ENCODE data around the gene TBRG4.

Gene TBRG4

DNA sequence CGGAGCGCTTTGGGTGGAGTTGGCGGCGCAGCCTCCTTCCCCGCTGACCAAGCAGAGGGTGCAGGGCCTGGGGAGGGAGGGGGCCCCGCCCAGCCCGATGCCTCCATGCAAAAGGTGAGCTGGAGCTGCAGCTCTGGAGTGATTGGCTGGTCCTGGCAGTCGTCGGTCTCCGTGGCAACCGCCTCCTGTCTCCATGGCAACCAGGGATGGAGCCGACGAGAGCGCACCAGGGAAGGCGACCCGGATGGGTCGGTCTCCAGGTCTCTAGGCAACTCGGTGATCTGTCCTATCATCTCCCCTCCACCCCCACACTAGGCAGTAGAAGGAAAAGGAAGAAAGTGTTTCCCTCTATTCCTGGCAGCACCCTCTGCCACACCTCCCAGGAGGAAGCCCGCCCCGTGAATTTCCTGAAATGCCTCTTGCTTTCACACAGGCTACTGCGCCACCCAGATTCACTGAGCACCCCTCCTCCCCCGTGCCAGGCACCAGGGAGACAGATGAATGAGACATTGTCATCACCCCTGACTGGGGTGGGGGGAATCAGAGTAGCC, 22.1 kb downstream of the TBRG4 start:
- no peak for DNase-seq (ENCODE audit: low read depth, low spot score)

DNA sequence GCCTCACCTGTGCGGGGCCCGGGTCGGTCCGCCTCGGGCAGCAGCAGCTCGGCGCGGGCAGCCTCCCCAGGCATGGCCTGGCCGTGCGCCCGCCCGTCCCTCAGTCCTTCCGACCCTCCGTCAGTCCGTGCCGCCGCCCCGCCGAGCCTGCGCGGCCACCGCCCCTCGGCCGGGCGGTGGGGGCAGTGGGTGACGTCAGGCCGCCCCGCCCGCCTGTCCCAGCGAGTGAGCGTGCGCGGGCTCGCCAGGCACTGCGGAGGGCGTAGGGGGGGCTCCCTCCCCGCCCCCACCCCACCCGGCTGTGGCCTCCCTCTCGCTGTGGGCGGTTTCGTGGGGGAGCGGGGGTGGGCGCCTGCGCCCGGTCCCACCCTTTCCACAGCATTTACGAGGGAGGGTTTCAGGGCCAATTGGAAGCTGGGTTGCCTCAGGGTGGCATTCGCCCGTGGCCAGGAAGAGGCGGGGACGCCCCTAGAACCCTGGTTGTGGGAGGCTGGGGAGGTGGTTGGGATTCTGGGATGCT, 22.6 kb downstream of the TBRG4 start, which contains the start of gene NACAD:
Gene NACAD (minus strand): TSS at position 149 of the 520 bp plus-strand sequence. CDS start 75 bp downstream, at position 74.
- DNase-seq (ENCODE audit: low read depth, low spot score), result no peak

DNA sequence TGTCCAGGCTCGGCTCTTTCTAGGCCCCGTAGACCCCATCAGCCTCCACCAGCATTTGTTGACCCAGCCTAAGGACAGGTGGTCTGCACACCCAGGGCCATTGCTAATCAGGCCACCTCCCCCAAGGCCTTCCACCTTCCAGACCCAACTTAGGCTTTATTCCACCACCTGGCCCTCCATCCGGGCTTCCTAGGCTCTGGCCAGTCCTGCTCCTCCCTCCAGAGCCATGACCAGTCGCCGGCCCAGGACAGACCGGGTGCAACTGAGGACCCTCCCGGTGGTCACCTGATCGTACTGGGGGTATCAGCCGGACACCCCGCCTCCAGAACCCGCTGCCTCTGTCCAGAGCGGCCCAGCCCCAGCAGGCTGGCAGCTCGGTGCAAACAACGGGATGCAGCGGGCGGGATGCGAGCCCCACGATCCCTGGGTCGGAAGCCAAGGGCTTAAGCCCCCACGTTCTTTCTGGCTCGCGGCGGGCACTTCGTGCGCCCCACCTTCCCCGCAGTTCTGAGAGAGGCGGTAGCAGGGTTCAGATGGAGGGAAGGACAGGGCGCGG, 23.3 kb downstream of the TBRG4 start:
- DNase-seq (ENCODE audit: low read depth, low spot score), result no peak

DNA sequence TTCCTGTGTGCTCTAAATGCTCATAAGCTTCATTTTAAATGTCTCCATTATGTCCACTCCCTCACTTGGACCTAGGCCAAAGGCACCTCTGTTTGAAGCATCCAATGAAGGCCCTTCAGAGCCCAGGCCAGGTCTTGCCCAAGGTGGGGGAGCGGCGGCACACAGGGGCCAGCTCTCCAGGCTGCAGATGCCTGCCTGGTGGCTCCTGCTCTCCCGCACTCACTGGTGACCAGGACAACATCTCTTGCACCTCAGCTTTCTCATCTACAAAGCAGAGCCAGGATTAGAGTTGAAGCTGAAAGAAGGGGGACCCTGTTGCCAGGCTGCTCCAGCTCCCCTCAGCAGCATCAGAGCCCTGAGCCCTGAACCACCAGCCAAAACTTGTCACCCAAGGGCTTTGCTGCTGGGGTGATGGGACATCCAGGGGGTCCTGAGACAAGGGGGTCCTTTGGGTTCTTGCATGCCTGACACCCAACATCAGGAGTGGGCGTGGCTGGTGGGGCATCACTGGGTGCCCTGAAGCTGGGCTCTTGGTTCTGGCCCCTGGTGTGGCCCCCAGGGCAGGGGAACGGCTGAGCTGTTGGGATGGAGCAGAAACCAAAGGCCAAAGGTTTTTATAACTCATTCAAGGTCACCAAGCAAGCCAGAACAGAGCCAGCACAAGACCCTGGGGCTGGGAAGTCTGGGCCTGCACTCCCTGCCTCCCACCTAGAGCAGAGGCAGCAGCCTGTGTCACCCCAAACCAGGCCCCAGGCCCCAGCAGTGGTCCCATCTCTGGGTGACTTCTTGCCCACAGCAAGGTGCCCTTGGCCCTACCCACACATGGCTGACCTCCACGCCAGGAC, 24.0 kb downstream of the TBRG4 start:
- DNase-seq (ENCODE audit: low read depth, low spot score), result no peak

DNA sequence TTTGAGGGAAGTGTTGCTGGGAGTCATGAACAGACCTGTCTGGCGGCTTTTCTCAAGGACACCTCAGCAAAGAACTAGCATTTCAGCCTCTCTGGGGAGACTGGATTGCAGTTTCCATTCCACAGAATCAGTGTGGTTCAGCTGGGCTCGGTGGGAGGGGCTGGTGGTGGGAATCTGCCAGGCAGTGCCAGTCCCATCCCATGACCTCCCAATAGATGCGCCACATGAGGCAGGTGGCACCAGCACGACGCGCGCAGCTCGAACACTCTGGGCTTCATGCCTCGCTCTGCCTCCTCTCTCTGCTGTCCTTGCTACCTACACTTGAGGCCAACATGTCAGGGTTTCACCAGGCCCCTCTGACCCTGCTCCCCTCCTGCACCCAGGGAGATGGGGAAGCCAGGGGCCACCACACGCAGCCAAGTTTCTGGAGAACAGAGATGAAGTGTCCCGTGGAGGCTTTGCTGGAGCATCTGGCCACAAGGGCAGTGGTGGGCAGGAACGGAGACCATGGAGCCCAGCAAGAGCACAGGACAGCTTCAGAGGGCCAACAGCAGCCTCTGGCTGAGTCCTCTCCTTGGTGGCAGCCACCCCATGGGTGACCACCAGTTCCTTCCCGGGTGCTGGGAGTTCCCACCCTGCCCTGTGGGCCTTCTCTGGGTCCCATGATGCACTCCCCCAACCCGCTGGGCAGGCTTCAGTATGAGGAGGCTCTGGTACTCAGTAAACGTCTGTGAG, 25.0 kb downstream of the TBRG4 start:
- no peak for DNase-seq (ENCODE audit: low read depth, low spot score)

DNA sequence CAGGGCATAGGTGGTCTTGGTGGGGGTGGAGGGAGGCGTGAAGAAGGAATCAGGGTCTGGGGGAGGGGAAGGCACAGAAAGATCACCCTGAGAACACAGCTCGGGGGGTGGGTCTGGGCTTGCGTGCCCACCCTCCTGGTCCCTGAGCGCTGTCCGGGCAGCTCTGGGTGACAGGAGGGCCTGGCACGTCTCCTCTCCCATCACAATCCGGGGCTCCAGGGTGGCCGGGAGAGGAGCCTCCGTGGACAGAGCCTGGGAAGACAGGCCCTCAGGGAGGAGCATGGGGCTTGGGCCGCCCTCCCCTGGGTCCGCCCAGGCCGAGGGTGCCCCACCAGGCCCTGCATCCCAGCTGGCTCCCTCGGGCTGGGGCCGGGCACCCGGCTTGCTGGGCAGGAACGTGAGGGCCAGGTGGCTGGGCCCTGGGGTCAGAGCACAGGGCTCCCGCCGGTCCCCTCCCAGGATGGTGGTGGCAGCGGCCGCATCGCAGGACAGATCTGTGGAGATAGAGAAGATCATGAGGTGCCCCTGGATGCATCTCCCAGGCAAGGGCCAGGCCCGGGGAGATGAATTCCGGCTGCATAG, 25.8 kb downstream of the TBRG4 start:
- DNase-seq (ENCODE audit: low read depth, low spot score), result no peak

DNA sequence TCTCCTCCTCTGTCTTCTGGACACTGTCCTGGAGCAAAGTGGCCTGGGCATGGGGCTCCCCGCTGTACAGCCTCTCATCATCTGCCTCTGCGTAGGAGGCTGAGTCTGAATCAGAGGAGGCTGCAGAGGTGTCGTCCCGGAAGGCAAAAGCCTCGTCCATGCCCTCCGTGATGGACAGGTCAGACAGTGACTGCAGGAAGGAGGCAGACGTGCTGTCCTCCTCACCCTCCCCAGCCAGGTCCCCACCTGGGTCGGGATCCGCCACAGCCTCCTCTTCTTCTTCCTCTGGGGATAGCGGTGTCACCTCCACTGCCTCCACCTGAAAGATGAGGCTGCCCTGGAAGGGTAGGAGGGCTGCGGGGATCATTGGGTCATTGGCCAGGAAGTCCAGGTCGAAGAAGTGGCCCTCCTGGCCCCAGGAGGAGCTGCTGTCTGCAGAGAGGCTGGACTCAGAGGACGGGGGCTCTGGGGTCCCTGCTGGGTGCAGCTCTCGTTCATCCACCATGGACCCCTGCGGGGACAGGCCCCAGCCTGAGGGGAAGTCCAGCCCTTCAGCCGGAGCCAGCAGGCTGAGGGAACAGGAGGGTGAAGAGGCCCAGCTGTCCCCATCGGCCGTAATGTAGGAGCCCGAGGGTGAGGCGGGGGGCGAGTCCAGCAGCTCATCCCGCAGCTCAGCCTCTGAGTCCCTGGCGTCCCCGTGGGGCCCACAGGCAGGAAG, 26.4 kb downstream of the TBRG4 start:
- no peak for DNase-seq (ENCODE audit: low read depth, low spot score)

DNA sequence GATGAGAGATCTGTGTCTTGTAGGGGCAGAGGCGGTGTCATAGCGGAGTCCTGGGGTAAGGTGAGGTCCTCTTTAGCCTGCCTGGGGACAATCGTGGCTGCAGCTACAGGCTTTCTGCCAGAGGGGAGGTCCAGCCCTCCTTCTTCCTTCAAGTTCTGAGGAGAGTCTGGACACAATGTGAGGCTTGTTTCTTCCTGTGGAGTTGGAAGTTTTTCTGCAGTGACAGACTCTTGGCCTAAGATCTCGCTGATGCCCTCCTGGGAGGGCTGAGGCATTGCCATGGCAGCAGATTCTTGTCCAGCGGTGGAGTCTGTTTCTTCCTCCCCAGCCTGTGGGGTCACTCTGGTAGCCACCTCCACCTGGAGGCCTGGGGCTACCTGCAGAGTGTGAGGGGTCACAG, 27.2 kb downstream of the TBRG4 start:
- DNase-seq (ENCODE audit: low read depth, low spot score), result no peak

DNA sequence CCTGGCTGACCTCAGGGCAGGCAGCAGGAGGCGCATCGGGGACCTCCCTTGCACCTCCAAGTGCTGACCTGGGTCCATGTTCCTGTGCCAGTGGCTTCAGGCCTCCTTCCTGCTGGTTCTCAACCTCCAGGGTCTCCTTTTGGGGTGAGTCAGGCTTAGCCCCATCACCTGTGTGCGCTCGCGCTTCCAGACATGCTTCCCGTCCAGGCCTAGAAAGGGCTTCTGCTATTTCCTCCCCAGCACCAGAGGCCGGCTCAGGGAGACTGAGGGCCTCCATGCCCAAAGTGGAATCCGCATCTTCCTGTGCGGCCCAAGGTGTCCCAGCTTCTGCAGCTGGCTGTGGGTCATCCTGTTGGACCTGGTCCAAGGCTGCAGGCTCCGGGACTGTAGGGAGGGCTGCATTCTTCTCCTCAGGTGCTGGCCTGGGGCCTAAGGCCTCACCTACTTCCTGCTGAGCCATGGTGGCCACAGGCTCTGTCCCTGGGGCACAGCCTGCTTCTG, 28.6 kb downstream of the TBRG4 start:
- no peak for DNase-seq (ENCODE audit: low read depth, low spot score)

DNA sequence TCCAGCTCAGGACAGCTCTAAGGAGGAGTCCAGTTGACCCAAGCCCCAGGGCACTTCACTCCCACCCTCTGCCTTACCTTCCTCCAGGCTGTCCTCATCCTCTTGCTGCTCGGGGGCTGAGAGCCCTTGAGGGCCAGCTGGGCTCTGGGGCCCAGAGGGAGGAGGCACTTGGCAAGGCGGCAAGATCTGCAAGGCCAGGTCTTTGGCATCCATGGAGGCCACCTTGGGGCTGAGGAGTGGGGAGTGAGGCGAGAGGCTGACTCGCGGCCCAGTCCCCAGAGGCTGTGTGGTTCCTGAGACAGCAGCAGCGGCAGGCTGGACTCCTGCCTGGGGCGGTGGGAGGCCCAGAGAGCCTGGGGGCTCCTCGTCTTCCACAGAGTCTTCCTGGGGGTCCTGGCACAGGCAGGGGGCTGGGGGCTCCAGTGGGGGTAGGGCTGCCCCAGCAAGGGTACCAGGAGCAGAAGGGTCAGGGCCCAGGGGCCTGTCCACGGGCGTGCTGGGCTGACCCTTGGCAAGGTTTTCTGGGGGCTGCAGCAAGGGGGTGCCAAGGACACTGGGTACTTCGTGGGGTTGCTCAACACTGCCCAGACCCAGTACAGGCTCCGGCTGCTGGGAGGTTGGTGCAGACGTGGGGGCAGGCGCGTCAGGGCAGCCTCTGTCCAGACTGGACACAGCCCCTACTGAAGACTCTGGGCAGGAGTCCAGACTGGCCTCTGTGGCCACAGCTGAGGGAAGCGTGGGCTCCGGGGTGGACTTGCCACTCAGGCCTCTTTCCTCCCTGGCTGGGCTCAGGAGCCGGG, 29.3 kb downstream of the TBRG4 start:
- DNase-seq (ENCODE audit: low read depth, low spot score), result no peak

DNA sequence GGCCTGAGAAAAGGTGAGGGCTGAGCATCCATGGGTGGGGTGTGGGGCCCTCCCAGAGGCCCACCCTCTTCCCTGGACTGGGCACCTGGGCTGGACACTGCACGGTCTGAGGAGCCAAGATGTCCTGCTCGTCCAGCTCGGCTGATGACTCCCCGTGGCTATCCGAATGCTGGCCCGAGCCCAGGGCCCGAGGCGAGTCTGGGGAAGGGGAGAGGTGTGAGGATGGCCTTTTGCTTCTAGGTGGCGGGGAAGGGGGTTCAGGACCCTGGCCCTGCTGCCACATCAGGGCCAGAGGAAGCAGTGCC, 29.9 kb downstream of the TBRG4 start:
- DNase-seq (ENCODE audit: low read depth, low spot score), result no peak

DNA sequence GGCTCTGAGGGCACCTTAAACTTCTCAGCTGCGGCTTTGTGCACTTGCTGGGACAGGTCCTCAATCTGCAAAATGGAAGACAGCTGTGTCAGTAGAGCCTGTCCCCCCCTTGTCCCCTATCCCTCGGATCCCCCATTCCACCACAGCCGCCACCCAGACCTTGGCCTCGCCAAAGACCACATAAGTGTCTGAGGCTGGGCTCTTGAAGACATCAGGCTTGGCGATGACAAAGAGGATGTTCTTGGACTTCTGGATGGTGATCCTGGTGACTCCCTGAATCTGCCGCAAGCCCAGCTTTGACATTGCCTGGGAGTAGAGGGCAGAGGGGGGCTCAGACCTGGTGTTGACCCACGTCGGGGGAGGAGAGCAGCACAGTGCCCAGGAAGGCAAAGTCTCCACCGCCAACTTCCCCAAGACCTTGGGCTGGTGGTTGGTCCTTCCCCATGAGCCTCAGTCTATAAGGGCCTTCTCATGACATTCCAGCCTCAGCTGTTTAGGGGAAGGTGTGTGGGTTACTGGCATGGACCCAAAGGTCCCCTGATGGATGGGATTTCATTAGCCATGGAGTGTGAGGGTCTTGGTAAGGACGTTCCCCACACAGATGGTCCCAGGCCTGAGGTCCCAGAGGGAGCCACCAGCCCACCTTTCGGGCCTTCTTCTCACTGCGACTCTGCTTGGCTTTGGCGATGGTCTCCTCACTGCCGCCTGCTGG, 30.4 kb downstream of the TBRG4 start:
- no peak for DNase-seq (ENCODE audit: low read depth, low spot score)

DNA sequence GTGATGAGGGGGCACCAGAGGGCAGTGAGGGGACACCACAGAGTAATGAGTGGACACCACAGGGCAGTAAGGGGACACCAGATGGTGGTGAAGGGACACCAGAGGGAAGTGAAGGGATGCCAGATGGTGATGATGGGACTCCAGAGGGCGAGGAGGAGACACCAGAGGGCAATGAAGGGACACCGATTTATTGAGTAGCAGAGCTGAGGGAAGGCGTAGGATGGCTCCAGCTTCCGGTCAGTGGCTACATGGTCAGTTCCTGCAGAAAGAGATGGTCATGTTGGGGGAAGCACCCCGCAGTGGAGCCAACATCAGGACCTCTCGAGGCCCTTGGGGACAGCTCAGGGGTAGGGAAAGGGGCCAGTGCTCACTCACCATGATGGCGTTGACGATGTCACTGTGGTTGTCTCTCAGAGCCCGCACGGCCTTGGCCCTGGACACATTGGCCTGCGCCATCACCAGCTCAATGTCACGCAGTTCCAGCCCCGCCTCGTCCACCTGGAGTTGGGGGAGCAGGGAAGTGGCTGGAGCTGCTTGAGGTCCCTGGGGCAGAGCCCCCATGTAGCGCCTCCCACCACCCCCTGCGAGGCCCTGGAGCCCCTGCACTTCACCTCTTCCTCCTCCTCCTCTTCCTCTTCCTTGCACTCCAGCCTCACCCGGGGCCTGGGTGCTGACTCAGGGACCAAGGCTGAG, 31.1 kb downstream of the TBRG4 start:
- DNase-seq (ENCODE audit: low read depth, low spot score), result no peak

DNA sequence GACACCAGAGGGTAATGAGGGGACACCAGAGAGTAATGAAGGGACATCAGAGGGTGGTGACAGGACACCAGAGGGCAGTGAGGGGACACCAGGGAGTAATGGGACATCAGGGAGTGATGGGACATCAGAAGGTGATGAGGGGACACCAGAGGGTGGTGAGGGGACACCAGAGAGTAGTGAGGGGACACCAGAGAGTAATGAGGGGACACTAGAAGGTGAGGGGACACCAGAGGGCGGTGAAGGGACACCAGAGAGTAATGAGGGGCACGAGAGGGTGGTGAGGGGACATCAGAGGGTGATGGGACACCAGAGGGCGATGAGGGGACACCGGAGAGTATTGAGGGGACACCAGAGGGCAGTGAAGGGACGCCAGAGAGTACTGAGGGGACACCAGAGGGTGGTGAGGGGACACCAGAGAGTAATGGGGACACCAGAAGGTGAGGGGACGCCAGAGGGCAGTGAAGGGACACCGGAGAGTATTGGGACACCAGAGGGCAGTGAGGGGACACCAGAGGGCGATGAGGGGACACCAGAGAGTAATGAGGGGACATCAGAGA, 33.3 kb downstream of the TBRG4 start:
- no peak for DNase-seq (ENCODE audit: low read depth, low spot score)

DNA sequence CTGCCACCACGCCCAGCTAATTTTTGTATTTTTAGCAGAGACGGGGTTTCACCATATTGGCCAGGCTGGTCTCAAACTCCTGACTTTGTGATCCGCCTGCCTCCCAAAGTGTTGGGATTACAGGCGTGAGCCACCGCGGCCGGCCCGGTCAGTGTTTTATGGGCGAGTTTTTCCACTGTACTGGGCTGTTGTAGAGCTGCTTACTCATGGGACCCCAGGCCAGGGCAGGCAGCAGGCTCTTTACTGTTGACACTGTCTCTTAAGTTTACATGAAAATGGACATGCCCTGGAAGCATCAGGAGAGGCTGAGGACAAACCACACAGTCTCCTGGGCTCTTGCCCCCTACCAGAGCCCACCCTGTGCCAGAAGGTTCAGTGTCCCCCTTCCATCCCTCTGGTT, 33.9 kb downstream of the TBRG4 start:
- no peak for DNase-seq (ENCODE audit: low read depth, low spot score)

DNA sequence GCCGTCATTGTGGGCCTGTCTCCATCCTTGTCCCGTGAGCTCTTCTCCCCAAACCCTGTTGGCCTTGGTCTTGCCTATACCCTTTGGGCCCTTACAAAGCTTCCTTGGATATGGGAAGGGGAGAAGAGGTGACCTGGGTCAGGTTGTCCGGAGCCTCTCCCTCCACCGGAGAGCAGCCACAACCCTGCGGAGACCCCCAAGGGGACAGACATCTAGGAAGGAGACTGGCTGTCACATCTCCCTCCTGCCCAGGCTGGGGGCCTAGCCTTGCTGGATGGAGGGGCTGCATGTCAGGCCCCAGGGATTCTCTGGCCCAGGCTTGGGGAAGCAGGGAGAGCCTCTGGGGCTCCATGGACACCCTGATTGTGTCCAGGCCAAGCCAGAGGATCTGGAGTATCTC, 34.6 kb downstream of the TBRG4 start:
- no peak for DNase-seq (ENCODE audit: low read depth, low spot score)

DNA sequence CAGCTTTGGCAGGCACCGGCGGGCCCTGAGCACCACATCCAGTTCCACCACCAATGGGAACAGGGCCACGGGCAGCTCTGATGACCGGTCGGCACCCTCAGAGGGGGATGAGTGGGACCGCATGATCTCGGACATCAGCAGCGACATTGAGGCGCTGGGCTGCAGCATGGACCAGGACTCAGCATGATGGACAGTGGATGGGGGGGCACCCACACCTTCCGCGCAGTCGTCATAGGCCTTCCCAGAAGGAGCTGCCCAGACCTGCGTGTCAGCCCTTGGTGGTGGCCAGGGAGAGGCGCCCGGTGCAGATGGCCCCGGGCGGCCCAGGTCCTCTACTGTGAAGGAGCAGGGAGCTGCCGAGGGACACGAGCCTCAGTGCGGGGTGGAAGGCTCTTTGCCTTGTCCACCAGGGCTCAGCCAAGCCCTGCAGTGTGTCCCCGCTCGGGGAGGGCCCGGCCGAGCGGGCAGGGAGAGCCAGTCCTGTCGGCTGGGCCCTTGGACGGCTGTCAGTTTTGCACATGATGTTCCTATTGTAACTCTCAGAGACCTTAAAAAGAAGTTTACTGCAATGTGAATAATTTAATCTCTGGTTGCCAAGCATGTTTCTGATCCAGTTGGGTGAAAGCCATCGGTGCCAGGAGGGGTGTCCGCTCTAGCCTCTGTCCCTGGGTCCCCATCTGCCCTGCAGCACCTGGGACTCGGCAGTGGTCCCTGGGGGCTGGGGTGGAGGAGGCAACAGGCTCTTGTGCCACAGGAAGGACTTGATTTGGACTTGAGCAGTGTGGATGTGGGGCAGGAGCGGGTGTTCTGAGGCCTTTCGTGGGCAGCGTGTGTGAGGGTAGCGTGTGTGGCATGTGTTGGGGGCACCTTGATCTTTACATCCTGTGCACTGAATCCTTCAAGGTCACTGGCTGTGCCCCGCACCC, 35.4 kb downstream of the TBRG4 start:
- DNase-seq (ENCODE audit: low read depth, low spot score), result no peak

DNA sequence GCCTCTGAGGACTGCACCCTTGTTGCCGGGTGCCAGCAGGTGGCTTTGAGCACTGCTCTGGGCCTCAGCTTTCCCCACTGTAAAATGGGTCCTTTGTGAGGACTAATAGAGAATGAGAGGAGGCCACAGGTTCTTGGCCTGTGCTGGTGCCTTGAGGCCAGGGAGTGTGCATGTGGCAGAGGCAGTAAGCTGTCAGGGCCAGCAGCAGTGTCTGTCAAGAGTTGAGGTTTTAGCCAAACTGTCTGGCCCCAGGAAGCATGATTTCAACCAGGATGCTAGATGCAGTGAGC, 36.2 kb downstream of the TBRG4 start:
- DNase-seq (ENCODE audit: low read depth, low spot score), result no peak
